Mesendoderm (in vitro differentiated cells): ENCODE data around the gene DAB1.

ENCODE experiments used
- DNase-seq: peaks from one replicate; pipeline ENCODE4 v3.0.0; 2013
- H2AK5ac ChIP-seq: 2 replicates; pipeline ENCODE4 v1.6.1; 2013; ENCODE audit warnings: low read length, inconsistent platforms
- H2BK120ac ChIP-seq: 2 replicates; pipeline ENCODE4 v1.6.1; 2013; ENCODE audit warnings: low read depth, mild to moderate bottlenecking, low read length, moderate library complexity, mixed read lengths
- H2BK15ac ChIP-seq: replicated peaks from 2 replicates; pipeline ENCODE4 v1.6.1; 2013; ENCODE audit warnings: low read depth, mild to moderate bottlenecking, moderate library complexity
- H2BK5ac ChIP-seq: 2 replicates; pipeline ENCODE4 v1.6.1; 2013; ENCODE audit warnings: low read length, inconsistent platforms
- H3K18ac ChIP-seq: 2 replicates; pipeline ENCODE4 v1.6.1; 2013; ENCODE audit warnings: mild to moderate bottlenecking, low read length, mixed read lengths
- H3K23ac ChIP-seq: one replicate; pipeline ENCODE4 v1.6.1; 2013; ENCODE audit warnings: low read length
- H3K27ac ChIP-seq: 2 replicates; pipeline ENCODE4 v1.5.1; 2013; ENCODE audit warnings: low read depth, mild to moderate bottlenecking, inconsistent platforms, low read length, moderate library complexity
- H3K27me3 ChIP-seq: 2 replicates; pipeline ENCODE4 v1.6.1; 2013; ENCODE audit warnings: low read length, control low read depth, mild to moderate bottlenecking, inconsistent platforms; ENCODE audit not compliant: insufficient read depth, poor library complexity
- H3K36me3 ChIP-seq: 2 replicates; pipeline ENCODE4 v1.6.1; 2013; ENCODE audit warnings: low read length, inconsistent platforms; ENCODE audit not compliant: control insufficient read depth, insufficient read depth
- H3K4ac ChIP-seq: one replicate; pipeline ENCODE4 v1.6.1; 2013; ENCODE audit warnings: low read depth, mild to moderate bottlenecking, low read length, moderate library complexity
- H3K4me1 ChIP-seq: 2 replicates; pipeline ENCODE4 v1.6.1; 2013; ENCODE audit warnings: low read depth, low read length, inconsistent platforms; ENCODE audit not compliant: control insufficient read depth
- H3K4me2 ChIP-seq: 2 replicates; pipeline ENCODE4 v1.6.1; 2013; ENCODE audit warnings: low read length
- H3K4me3 ChIP-seq: 2 replicates; pipeline ENCODE4 v1.5.1; 2013; ENCODE audit warnings: mild to moderate bottlenecking, low read length
- H3K56ac ChIP-seq: one replicate; pipeline ENCODE4 v1.6.1; 2013; ENCODE audit warnings: low read length
- H3K79me1 ChIP-seq: 2 replicates; pipeline ENCODE4 v1.6.1; 2013; ENCODE audit warnings: low read length, inconsistent platforms
- H3K79me2 ChIP-seq: 2 replicates; pipeline ENCODE4 v1.6.1; 2013; ENCODE audit warnings: mild to moderate bottlenecking, low read length; ENCODE audit not compliant: control insufficient read depth, insufficient read depth
- H3K9ac ChIP-seq: 2 replicates; pipeline ENCODE4 v1.6.1; 2013; ENCODE audit warnings: low read length, inconsistent platforms
- H4K5ac ChIP-seq: one replicate; pipeline ENCODE4 v1.6.1; 2013; ENCODE audit warnings: low read length
- H4K8ac ChIP-seq: one replicate; pipeline ENCODE4 v1.6.1; 2013; ENCODE audit warnings: low read depth, mild to moderate bottlenecking, control low read depth, low read length, moderate library complexity
- WGBS: extraction: QIAGEN DNeasy Blood & Tissue Kit; methylation state at CpG from one replicate; pipeline ENCODE4 v1.1.7; 2013; ENCODE audit warnings: low lambda C conversion rate, missing lambda C conversion rate; ENCODE audit not compliant: insufficient coverage; ENCODE audit errors: extremely low coverage; 5-methylcytosine and 5-hydroxymethylcytosine counted together

DAB1 gene

GRCh38 chr1:57163789-57164188, 260.1 kb downstream of the DAB1 start:
- no peak overlapping the region for H3K56ac ChIP-seq
- H2AK5ac ChIP-seq = no peak overlapping the region
- H3K18ac ChIP-seq = no peak overlapping the region
- peaks cover 4% of the 10 kb centered on the region for H3K4me1 ChIP-seq
- no peaks in the 10 kb centered on the region for H3K27me3 ChIP-seq
- no peak overlapping the region for H3K23ac ChIP-seq
- no CpG with 5 or more reads among the region's 1 CpG for WGBS
- no peak overlapping the region for H4K5ac ChIP-seq
- no peaks in the 10 kb centered on the region for H3K79me2 ChIP-seq
- H3K4me2 ChIP-seq = no peak overlapping the region
- no peak overlapping the region for H4K8ac ChIP-seq
- no peak for DNase-seq
- H2BK120ac ChIP-seq = no peak overlapping the region
- H3K27ac ChIP-seq = no peak overlapping the region
- H3K4me3 ChIP-seq = no peak overlapping the region
- H3K9ac ChIP-seq = no peak overlapping the region
- no peak overlapping the region for H2BK15ac ChIP-seq
- no peak overlapping the region for H2BK5ac ChIP-seq
- no peak overlapping the region for H3K4ac ChIP-seq
- H3K36me3 ChIP-seq = no peaks in the 10 kb centered on the region
- H3K79me1 ChIP-seq = no peaks in the 10 kb centered on the region

GRCh38 chr1:57163325-57163724, 260.5 kb downstream of the DAB1 start:
- WGBS = no CpG with 5 or more reads among the region's 5 CpGs
- Histone ChIP-seq H3K27me3 (no peaks in the 10 kb centered on the region), H3K18ac (no peak overlapping the region)

GRCh38 chr1:57162607-57163261, 261.1 kb downstream of the DAB1 start:
- H3K4me3 ChIP-seq = no peak overlapping the region
- no peak overlapping the region for H3K27ac ChIP-seq
- no peak overlapping the region for H4K5ac ChIP-seq
- no peaks in the 10 kb centered on the region for H3K79me2 ChIP-seq
- H3K23ac ChIP-seq = no peak overlapping the region
- H3K56ac ChIP-seq = no peak overlapping the region
- H2BK15ac ChIP-seq = no peak overlapping the region
- DNase-seq = no peak
- H4K8ac ChIP-seq = no peak overlapping the region
- H2AK5ac ChIP-seq = no peak overlapping the region
- no peak overlapping the region for H2BK5ac ChIP-seq
- H3K4me1 ChIP-seq = peaks cover 4% of the 10 kb centered on the region
- H2BK120ac ChIP-seq = no peak overlapping the region
- H3K27me3 ChIP-seq = no peaks in the 10 kb centered on the region
- no peak overlapping the region for H3K18ac ChIP-seq
- no peak overlapping the region for H3K9ac ChIP-seq
- no peak overlapping the region for H3K4me2 ChIP-seq
- no peaks in the 10 kb centered on the region for H3K36me3 ChIP-seq
- no peaks in the 10 kb centered on the region for H3K79me1 ChIP-seq
- no peak overlapping the region for H3K4ac ChIP-seq
- no CpG with 5 or more reads among the region's 4 CpGs for WGBS

More at GRCh38 chr1:57163325-57163724, 260.5 kb downstream of the DAB1 start:
- no peaks in the 10 kb centered on the region for H3K79me2 ChIP-seq
- H3K23ac ChIP-seq = no peak overlapping the region
- H2BK15ac ChIP-seq = no peak overlapping the region
- H2AK5ac ChIP-seq = no peak overlapping the region
- no peak overlapping the region for H3K4me2 ChIP-seq
- no peak overlapping the region for H3K4ac ChIP-seq
- no peak overlapping the region for H2BK120ac ChIP-seq
- peaks cover 4% of the 10 kb centered on the region for H3K4me1 ChIP-seq
- H3K56ac ChIP-seq = no peak overlapping the region
- no peak overlapping the region for H4K5ac ChIP-seq
- no peak overlapping the region for H4K8ac ChIP-seq
- H3K79me1 ChIP-seq = no peaks in the 10 kb centered on the region
- no peak for DNase-seq
- no peak overlapping the region for H3K27ac ChIP-seq
- H3K36me3 ChIP-seq = no peaks in the 10 kb centered on the region
- no peak overlapping the region for H3K9ac ChIP-seq
- no peak overlapping the region for H3K4me3 ChIP-seq
- H2BK5ac ChIP-seq = no peak overlapping the region

GRCh38 chr1:57160594-57160993, 263.3 kb downstream of the DAB1 start:
- Histone ChIP-seq H3K36me3 (no peaks in the 10 kb centered on the region), H2BK5ac (no peak overlapping the region), H2AK5ac (no peak overlapping the region), H4K5ac (no peak overlapping the region), H4K8ac (no peak overlapping the region), H3K4me3 (no peak overlapping the region), H3K9ac (no peak overlapping the region), H3K27ac (no peak overlapping the region), H3K4me2 (no peak overlapping the region), H2BK15ac (no peak overlapping the region), H3K4ac (no peak overlapping the region), H3K79me1 (no peaks in the 10 kb centered on the region), H3K79me2 (no peaks in the 10 kb centered on the region), H3K4me1 (peaks cover 6% of the 10 kb centered on the region), H3K56ac (no peak overlapping the region), H2BK120ac (no peak overlapping the region), H3K23ac (no peak overlapping the region), H3K18ac (no peak overlapping the region), H3K27me3 (no peaks in the 10 kb centered on the region)
- no CpG with 5 or more reads among the region's 4 CpGs for WGBS
- no peak for DNase-seq

GRCh38 chr1:57158604-57158998, 265.3 kb downstream of the DAB1 start:
- Histone ChIP-seq H3K9ac (no peak overlapping the region), H3K56ac (no peak overlapping the region), H2BK120ac (no peak overlapping the region), H2AK5ac (no peak overlapping the region), H3K4me1 (peaks cover 4% of the 10 kb centered on the region), H3K79me1 (no peaks in the 10 kb centered on the region), H3K4ac (no peak overlapping the region), H3K27me3 (no peaks in the 10 kb centered on the region), H3K4me2 (no peak overlapping the region), H2BK5ac (no peak overlapping the region), H3K79me2 (no peaks in the 10 kb centered on the region), H4K8ac (no peak overlapping the region), H3K27ac (no peak overlapping the region), H3K18ac (no peak overlapping the region), H4K5ac (no peak overlapping the region), H2BK15ac (no peak overlapping the region), H3K23ac (no peak overlapping the region), H3K4me3 (no peak overlapping the region), H3K36me3 (no peaks in the 10 kb centered on the region)
- WGBS = no CpG with 5 or more reads among the region's 1 CpG
- no peak for DNase-seq
